GM12872 (cell line): Measurements from ENCODE around the gene HPS4.

Source experiments
- TF ChIP-seq, protein P1 (sequence below): IDR thresholded peaks from 3 replicates; pipeline ENCODE4 v1.5.1; 2011; ENCODE audit warnings: low read depth, mild to moderate bottlenecking, low read length, moderate library complexity; ENCODE audit not compliant: insufficient read depth

Gene HPS4

DNA sequence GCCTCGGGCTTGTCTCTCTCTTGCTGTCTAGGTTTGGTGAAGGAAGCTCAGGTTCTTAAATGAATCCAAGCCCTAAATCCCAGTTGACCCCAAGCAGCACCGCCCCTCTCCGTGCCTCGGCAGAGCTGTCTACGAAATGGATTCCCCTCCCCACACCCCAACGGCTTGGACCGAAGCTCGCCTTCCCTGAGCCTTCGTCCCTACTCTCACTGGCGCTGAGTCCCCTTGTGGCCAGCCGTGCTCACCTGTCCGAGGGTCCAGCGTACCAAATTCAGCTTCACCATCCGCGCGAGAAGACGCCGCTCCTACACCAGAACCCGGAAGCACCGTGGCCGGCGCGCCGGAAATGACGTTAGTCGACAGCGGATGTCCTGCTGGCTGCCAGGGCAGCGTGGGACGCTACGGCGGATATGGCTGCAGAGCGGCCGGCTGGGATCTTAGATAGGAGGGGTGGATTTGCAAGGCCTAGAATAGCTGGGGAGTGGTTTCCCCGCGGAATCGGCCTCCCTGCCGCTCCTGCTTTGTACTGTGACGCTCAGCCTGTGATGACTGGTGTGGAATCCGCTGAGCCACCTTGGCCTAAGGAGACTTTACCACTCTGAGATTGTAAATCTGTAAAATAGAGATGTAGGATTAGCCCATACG is 28.7 kb upstream of the HPS4 start, which contains the start of gene TFIP11:
Gene TFIP11 (minus strand): TSS at position 325 of the 645 bp plus-strand sequence. CDS start 2,201 bp downstream, outside the sequence.
- TF ChIP-seq, protein P1, sequence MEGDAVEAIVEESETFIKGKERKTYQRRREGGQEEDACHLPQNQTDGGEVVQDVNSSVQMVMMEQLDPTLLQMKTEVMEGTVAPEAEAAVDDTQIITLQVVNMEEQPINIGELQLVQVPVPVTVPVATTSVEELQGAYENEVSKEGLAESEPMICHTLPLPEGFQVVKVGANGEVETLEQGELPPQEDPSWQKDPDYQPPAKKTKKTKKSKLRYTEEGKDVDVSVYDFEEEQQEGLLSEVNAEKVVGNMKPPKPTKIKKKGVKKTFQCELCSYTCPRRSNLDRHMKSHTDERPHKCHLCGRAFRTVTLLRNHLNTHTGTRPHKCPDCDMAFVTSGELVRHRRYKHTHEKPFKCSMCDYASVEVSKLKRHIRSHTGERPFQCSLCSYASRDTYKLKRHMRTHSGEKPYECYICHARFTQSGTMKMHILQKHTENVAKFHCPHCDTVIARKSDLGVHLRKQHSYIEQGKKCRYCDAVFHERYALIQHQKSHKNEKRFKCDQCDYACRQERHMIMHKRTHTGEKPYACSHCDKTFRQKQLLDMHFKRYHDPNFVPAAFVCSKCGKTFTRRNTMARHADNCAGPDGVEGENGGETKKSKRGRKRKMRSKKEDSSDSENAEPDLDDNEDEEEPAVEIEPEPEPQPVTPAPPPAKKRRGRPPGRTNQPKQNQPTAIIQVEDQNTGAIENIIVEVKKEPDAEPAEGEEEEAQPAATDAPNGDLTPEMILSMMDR, result no peak

DNA sequence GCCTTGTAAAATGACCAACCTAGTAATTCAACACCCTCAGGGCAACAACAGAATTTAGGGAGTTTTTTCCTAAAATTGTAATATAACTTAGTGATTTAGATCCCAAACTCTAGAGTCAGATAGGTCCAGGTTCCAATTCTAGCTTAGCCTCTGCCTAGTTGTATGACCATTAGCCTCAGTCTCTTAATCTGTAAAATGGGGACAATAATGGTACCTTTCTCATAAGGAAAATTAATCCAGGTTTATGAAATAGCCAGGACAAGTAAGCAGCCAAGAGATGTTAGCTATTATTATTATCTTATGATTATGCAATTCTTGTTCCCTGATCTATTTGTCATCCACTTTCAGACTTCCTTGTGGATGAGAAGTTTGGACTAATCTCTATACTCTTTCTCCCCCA is 24.6 kb upstream of the HPS4 start:
- TF ChIP-seq, protein P1, result no peak

DNA sequence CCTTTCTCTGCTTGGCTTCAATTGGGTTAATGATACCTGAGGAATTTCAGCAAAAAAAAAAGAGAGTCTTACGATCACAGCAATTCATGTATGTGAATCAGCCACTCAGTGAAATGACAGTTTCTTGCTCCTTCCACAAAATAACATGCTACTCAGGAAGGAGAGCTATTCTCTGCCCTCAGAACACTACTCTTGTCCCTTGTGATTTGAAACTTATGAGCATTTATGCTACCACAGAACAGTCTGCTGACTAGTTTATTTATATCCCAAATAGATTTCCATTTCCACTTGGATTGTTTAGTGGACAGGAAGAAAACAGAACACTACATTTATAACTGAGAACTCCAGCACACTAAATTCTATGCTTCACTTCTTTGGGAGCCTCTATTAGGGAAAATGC is 20.2 kb upstream of the HPS4 start:
- TF ChIP-seq, protein P1, result no peak

DNA sequence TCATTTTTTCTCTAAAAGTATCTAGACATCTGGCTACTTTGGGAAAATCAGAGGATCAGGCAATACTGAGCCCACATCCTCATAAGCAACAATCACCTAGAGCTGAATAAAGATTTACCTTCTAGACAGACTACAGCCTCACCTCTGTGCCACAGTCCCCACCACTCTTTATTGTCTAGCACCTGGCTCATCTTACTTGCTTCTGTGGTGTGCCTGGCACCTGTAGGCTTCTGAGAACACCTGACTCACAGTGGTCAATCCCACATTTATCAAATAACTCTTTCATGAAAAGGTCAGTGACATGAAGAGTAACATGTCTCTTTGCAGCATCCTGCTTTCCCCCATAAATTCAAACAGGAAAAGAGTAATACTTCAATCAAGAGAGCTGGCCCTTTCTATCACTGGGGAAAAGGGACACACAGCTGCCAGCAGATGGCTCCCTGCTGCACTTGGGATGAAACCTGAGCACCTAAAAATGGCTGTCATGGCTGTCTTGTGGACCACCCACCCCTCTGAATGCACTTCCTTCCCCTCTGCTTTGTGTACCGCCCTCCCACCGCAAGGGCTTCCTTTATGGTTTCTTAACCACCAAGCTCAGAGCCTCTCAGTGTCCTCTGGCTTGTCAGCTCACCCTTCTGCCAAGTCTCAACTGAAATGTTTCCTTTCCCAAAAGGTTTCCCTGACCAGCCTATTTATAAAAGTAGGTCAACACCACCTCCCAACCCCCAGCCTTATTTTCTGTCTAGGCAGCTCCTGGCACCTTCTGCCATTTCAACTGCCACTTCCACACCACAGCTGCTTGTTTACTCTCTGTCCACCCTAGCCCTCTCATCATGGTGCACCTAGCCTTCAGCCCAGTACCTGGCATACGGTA is 19.3 kb upstream of the HPS4 start:
- TF ChIP-seq, protein P1, result peak; percentile 74

DNA sequence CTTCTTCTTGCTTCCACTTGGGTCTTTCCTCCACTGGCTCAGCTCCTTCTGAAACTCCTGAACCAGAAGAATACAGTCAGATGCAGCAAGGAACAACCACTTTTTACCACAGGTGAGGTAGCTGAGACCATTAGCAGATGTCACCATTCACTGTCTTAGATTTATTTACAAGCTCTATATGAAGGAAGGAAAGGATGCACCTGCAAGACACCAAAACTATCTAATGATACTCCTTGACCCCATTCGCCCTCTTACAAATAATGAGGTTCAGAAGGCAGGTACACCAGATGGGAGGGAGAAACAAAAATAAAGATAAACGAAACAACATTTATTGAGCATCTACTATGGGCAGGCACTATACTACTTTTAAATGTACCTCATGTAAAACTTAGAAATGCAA is 18.4 kb upstream of the HPS4 start:
- TF ChIP-seq, protein P1, result no peak

DNA sequence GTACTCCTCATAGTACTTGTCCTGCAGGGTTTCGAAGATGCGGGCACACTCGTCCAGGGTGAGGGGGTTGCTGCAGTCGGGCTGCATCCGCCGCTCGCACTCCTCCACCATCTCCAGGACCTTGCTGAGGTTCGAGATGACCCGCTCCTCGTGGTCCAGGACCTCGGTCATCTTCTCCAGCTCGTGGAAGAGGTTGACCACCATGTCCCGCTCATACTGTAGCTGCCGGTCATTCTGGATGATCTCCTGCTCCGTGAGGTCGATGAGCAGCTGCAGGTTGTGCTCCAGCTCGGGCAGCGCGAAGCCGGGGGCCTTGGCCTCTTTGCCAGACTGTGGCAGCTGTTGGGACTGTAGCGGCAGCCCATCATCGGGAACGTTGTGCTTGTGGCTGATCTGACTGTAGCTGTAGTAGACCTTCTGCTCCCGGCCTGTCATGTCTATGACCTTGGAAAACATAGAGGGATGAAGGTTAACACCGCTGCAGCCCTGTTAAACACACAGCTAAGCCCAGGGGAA is 15.7 kb upstream of the HPS4 start:
- TF ChIP-seq, protein P1, result no peak

DNA sequence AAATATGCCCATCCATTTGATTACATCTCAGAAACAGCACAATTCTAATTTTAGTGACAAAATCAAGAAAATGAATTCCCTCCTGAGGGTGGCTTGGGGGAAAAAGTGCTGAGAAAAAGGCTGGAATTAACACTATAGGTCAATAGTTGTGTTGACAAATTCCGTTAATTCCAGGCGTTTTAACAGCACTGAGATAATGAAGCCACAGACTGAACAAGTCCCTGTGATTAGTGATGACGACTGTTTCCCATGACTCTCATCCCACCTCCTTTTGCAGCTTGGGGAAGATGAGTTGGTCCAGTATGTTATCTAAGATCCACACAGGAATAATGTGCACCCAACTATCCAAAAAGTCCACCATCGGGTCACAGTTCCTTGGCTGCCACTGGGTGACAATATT is 12.9 kb upstream of the HPS4 start:
- TF ChIP-seq, protein P1, result no peak
